Stromal cell of bone marrow (primary cell): ENCODE results near the gene FYN.

Experiments
- DNase-seq: peaks from one replicate; pipeline ENCODE4 v3.0.0-alpha.2; 2012; ENCODE audit warnings: low read depth

Gene FYN

DNA sequence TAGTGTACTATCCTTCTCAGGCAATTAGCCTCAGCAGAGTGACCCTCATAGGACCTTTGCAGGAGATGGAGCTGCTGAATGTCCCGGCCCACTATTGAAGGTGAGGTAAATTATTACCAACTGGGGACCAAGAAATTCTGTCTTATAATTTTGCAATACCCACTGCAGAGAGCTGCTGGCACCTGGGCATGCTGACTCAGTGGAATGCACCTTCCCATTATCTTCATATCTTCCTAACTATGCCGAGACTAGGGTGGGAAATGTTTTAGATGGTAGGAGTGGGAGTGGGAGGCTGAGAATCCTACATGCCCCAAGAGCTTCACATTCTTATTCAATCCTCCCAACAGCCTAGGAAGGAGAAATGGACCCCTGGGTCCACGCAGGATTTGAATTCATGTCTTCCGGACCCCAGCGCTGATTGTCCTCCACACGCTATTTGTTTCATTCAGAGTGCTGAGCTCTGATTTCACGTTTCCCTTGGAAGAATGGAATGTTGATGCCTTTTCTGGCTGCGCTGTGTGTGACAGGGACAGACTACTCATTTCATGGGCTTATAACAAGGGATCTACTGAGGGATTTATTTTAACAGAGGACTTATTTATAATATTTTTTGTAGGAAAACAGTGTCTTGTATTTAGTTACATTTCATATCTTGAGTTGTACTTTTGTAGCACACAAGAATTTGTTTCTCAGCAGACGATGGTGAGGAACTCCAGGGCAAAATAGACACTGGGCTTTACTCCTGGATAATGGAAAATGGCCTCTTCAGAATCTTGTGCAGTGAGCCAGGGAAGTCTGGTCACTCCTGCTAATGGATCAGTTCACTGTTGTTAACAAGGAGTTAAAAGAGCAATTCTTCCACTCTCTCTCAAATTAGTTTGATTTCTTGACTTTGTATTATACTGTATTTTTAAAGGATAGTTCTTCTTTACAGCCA lies 66.4 kb downstream of the FYN start:
- DNase-seq, result no peak

DNA sequence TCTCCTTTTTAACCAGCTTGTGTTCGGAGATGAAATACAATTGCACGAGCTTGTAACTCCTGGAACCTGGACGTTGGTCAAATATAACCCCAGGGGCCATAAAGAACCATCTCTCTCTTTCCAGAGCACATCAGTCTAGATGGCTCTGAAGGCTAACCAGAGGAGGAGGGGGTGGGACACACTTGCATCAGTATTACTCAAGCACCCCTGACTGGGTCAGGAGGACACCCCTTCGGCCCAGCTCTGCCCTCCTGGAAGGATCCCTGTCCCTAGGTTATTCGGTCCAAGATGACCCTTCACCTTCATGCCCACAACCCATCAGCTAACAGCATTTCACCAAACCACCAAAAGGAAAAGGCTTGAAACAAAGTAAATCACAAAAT lies 67.1 kb downstream of the FYN start:
- no peak for DNase-seq

DNA sequence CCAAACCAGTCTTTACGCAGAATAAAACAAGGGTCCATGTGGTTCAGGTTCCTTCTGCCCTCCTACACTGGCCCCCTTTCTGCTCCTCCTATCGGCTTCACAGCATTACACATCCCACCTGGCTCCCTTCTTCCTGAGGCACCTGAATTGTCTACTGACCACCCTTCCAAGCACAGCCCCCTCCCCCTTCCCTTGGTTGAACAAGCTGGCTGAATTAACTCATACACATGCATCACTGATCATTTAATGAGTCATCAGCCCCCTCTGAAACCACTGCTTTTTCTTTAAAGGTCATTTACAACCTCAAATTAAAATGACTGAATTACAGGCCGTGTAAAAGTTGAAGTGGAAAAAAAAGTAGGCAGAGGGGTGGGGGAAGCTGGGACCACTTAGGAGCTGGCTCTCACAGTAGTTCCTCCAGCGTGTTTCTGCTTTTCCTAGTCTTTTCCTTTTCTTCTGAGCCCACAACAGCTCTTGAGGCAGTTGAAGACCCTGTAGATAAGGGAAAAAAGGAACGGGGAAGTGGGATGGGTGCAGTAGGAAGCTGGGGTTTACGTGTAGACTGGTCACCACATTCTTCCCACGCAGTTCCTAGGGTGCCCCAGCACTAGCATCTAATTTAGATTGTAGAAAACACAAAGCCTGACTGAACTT lies 67.6 kb downstream of the FYN start:
- DNase-seq, result peak; percentile 63

DNA sequence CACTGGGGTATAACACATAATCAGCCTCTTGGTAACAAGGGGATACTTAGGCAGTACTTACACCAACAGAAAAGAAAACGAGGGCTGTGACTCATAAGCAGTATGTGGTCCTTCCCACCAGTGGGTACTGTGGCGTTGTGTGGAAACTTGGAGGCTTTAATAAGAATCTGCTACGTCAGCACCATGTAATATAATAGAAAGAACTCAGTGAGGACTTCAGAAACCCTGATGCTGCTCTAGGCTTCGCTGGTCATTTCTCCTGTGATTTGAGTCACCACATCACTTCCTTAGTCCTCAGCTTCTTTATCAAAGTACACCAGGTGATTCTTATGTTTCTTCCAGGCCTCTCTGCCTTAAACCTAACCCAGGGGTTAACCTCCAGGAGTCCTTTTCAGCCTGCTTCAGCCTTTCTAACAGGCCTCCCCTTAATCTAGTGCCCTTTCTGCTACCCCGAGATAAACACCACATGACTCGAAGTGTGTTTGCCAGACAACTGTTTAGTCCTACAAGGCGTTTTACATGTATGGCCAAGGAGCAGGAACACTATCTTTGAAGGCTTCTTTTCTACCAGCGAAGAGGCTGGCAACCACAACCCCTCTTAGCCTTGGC lies 68.5 kb downstream of the FYN start:
- peak; percentile 93 for DNase-seq

DNA sequence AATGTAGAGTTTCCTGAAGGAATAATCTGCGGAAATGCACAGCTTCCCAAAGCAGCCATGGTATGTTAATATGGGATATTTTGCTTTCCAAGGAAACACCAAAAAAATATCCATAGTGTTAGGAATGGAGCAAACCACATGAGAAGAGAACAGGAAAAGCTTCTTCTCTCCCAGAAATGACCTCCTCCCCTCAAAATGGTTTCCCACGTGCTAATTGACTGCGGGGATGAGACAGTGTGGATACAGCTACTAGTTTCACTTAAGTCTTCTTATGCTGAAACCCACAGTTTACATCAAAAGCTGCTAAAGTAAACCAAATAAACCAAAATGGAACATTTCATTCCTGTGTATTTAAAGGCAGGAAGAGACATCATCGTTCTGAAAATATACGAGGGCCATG lies 69.4 kb downstream of the FYN start:
- DNase-seq, result no peak

DNA sequence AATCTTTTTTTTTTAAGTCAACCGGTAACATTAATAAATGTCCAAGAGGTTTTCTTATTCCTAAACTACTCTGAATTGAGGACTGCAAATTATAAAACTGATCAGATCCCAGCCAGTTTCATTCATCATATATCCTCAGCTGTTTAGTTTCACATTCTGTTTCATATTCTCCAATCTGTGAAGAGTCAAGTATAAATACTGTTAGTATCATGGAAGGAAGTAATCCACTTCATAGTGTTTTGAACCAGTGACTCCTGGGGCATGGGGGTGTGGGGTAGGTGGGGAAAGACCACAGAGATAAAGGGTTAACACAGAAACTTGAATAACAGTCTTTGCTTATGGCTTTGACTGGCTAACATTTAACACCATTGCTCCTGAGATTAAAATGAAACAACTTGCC lies 69.9 kb downstream of the FYN start:
- DNase-seq, result no peak

DNA sequence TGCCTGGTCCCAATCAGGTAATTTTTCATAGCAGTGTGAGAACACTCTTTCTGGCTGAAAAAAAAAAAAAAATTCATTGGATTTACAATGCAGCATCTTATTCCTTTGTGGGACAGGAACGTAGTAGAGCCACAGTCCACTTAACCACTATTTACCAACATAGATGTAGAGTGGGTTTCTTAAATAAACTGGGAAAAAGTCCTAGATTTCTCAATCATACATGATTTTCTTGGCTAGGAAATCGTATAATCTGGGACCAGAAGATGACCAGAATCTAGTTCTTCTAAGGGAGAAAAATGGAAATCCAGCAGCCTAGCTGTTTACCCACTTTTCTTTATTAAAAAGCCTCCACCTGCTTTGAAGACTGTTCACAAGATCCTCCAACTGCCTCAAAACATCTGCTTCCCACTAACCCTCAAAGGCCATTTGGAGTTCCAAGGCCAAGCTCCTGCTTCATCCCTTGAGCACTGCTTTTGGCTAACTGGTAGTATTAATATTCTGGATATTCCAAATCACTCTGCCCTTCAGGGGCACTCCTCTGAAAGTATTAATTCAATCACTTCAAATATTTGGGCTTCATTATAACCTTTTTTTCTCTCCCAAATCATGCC lies 70.4 kb downstream of the FYN start:
- DNase-seq, result no peak

DNA sequence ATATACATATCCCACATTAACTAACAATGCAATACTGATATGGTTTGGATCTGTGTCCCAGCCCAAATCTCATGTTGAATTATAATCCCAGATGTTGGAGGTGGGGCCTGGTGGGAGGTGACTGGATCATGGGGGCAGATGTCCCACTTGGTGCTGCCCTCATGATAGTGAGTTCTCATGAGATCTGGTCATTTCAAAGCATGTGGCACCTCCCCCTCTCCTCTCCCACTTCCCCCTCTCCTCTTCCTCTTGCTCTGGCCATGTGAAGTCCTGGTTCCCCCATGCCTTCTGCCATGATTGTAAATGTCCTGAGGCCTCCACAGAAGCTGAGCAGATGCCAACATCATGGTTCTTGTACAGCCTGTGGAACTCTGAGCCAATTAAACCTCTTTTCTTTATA lies 71.2 kb downstream of the FYN start:
- DNase-seq, result no peak

DNA sequence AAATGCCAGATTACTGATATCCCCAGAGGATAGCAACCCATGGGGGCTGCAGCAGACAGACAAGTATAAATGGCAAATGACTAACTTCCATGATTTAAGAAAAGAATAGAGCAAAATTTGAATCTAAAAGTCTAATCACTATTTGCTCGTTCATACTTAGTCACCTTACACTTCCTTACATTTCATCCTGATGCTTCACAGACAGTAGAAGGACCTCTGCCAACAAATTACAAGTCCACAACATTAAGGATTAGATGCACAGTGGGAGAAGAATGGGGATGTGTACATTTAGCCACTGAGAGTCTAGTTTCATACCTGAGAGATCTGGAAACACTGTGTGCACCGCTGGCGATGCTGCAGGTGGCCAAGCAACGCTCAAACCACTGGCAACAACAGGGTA lies 72.4 kb downstream of the FYN start:
- no peak for DNase-seq

DNA sequence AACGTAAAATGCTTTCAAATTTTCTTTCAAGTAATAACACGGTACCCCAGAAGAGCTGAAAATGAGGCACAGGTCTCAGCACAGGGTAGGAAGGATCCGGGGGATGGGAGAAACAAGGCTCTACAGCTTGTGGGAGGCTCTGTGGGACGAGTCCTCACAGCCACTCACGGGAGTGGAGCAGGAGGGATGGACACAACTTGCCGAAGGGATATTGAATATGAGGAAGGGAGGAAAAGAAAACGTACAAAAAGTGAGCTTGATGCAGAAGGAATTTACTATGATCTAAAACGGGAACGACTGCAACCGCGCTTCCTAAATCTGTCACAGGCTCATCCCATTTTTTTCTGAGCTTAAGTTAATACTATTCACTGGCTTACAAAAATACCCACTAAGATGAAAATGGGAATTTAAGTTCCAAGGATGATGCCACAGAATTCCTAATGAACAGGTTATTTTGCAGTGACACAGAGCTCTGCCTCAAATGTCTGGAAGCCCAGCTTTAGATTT lies 72.9 kb downstream of the FYN start:
- no peak for DNase-seq

DNA sequence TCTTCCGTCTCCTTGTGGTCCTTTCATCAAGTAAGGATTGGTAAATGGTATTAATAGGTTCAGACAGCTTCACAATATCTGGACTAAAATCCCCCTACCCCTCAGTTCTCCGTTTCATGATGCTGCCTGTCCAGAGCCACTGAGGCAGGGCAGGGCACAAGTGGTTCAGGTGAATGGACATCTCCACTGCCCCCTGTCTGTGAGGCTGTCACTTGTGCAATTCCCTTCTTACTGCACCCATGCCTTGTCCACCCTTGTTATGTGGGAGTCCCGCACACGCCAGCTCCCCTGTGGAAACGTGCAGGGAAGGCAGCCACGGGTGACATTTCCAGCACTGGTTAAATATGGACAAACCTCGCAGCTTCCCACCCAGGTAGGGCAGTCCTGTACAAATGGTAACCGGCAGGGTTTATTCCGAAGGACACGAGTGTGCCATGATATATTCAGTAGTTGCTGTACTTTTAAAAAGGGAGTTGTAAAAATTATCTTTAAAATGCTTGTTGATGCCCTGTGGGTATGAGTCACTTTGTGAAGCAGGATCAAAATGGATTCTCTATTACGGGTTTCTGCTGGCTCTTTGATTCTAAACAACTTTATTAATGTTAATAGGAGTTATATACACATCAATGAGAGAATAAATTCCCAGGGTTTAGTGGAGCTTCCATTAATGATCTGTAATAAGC lies 73.5 kb downstream of the FYN start:
- DNase-seq, result no peak

DNA sequence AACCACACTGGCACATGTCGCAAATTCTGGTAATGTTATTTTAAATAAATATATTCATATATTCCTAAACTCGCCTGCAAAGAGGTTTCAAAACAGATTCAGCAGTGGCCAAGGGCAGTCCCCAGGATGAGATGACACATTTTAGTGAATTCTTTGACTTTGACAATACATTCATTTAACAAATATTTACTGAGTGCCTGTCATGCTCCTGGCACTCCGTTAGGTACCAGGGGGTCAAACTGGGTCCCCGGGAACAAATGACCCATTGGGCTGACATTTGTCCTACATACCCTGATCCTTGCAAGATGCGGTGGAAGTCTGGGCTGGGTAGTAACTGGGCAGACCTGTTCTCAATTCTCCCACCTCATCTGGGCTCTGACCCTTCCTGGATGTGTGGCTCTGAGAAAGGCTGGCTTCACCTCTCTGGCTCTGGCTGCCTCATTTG lies 74.9 kb downstream of the FYN start:
- no peak for DNase-seq

DNA sequence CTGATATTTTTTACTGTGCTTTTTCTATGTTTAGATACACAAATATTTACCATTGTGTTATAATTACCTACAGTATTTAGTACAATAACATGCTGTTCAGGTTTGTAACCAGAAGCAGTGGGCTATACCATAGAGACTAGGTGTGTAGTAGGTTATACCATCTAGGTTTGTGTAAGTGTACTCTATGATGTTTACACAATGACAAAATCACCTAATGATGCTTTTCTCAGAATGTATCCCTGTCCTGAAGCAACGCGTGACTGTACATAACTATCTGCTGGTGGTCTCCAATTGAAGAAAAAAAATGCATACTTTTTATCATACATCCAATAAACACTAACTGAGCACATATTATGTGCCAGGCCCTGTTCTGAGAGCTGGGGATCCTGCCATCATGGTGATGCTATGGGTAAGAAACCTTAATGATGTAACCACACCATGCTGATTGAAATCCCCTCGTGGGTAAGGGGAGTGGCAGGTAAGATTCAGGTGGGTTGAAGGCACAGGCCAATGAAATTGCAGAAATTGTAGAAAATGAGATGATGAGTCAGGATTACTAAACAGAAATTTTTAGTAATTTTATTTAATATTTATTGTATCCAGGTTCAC lies 76.8 kb downstream of the FYN start:
- DNase-seq, result no peak

DNA sequence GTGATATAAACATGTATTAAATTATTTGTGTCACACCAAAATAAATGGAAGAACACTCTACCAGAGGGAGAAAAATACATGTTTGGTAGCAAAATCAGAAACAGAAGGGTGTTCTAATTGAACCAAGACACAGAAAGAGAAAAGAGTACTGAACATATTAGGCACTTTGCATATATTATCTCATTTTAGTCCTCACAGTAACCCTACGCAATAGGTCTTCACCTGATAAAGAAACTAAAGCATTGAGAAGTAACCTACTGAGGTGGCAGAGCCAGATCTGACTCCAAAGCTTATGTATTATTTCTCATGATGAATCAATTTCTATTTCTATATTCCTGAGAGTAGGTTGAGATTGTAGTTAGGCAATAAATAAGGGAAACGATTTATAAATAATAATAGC lies 77.7 kb downstream of the FYN start:
- DNase-seq, result no peak

DNA sequence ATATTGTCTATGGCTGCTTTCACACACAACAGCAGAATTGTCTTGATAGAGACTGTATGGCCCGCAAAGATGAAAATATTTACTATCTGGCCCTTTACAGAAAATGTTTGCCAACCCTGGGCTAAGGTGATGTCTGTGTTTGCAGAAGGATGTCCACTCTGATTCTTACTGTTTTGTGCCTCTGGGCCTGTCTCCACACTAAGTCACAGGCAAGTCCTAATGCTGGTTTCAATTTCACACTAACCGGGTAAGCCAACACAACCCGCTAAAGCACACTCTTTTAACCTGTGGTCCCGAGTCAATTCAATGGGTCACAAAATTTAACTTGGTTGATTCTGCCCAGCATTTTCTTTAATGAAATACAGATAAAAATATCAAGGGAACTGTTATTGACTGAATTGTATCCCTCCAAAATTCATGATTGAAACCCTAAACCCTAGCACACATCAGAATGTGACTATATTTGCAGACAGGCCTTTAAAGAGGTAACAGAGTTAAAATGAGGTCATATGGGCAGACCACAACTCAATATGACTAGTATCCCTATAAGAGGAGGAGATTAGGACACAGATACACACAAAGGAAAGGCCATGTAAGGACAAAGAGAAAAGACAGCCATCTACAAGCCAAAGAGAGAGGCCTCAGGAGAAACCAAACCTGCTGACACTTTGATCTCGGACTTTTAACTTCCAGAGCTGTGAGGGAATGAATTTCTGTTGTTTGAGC lies 78.4 kb downstream of the FYN start:
- DNase-seq, result no peak

DNA sequence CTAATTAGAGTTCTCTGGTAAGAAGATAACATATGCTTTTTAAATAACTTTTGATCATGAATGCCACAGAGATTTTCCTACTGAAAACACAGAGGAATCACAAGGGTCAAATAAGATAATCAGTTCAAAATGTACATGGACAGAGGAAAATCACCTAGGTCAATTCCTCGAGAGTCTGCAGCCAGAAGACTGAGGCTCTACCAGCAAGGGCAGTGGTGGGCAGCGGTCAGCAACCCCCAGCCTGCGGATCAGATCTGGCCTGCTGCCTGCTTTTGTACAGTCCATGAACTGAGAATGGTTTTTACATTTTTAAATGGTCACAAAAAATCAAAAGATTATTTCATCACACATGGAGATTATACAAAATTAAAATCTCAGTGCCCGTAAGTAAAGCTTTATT lies 79.0 kb downstream of the FYN start:
- no peak for DNase-seq

DNA sequence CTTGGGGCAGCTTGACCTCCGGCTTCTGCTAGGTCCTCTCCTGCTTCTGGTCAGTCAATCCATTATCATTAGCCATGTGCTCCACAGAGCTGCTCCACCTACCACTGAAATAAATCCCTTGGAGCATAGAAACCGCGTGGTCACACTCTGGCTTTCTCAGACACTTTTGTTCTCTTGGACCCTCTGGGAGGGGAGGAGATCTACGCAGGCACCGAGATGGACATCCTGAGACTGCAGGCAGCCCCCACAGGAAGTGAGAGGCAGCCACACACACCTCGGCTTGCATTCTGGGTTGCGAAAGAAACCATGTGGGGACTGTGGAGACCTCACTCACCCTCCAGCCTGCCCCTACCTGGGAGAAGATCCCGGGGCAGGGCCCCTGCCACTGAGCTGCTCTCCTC lies 79.5 kb downstream of the FYN start:
- DNase-seq, result no peak

DNA sequence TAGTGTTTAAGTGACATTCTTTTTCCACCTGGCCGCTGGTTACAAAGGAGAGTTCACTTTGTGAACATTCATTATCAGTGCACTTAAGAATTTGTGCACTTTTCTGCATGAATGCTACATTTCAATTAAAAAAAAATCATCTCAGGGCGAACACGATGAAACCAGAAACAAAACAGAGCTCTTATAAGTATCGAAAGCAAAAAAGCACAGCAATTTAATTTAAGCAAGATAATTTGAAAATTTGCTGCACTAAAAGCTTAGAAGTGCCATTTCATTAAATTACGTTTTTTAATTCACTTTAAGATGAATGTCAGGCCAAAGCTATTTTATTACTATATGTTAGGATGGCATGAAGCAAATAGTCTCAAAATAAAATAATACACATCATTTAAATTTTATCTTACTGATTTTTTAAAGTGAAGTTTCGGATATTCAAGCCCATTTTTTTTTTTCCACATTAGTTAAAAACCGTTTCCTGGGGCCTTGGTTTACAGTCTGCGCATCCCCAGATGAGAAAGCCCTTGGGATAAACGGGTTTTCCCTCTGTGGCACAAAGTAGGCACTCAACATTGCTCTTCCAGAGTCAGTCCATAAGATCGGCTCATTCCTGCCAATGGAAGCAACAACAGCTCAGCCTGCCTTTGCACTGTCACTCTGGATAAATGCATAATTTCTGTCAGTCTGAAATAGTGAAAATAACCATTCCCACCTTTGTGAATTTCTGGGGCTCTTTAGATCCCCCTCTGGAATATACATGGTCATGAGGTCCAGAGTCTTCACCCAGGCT lies 80.1 kb downstream of the FYN start:
- DNase-seq, result no peak

DNA sequence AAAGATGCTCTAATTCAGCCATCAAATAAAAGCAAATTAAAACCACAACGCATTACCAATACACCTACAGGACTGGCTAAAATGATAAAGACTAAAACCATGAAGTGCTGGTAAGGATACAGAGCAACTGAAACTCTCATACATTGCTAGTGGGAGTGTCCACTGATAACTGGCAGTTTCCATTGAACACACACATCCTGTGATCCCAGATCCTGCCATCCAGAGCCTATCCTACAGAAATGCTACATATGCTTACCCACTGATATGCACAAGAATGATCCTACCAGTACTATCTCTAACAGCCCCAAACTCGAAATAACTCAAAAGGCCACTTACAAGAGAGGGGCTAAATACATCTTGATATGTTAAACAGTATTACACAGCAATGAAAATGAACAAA lies 81.0 kb downstream of the FYN start:
- DNase-seq, result no peak

DNA sequence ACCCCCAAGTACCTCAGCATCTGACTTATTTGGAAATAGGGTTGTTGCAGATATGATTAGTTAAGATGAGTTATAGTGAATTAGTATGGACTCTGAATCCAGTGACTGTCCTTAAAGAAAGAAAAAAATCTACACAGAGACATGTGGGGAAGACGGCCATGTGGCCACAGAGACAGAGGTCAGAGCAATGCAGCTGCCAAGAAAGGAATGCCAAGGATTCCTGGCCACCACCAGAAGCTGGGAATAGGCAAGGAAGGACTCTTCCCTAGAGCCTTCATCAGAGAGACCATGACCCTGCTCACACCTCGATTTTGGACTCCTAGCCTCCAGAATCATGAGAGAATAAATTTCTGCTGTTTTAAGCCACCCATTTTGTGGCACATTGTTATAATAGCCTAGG lies 81.8 kb downstream of the FYN start:
- DNase-seq, result no peak
